ENCODE results near the gene BCL10.

GRCh38 chr1:85290826-85291225, 14.4 kb upstream of the BCL10 start:
- TF ChIP-seq CTCF (IDR thresholded peaks at IDR 0.05), result no peak
- no peak for TF ChIP-seq POLR2A (IDR thresholded peaks at IDR 0.05; ENCODE audit: low read depth)

Data from esophagus muscularis mucosa (tissue), 3 donors.